COR-L47 (cell line): ENCODE data around the gene FAM98B.
"Not testable (repeated sequence)": the region's sequence is repeated elsewhere in the genome, so short reads cannot be mapped to it uniquely, and the experiment has no call there.

Experiments used
- DNase-seq: peaks from one replicate; lab custom pipeline; 2025; lab: John Stamatoyannopoulos, UW

Gene FAM98B

DNA sequence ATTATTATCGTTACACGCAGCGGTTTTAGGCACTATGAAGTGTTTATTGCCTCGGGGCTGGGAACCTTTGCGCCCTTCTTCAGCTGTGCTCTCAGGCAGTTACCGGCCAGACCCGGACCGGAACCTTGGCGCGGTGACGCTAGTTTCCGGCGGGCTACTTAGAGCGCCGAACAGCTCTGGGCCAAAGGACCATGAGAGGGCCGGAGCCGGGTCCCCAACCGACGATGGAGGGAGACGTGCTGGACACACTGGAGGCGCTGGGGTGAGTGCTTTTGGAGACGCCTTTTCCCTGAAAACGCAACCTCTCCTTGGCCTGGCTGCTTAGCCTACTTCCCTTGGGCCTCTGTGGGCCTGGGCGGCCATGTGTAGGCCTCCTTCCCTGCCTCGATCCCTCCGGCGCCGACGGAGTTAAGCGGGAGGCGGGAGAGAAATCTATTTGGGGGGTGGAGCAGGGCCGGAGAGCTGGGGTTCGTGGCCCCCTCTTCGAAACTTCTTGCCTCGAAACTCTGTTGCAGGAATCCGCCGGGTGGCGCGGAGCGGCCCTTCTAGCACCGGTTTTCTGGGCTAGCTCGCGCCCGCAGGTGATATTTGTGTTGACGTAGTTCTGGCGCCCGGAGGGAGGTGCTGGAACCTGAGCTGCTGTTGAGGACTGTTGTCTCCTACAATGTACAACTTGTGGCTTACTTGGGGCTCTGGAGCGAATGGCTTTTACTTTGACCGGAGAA lies at the start of gene FAM98B:
FAM98B (plus strand) TSS at position 157 of the 725 bp plus-strand sequence; CDS start at position 192, 35 bp downstream.
- peak; percentile 76 for DNase-seq

DNA sequence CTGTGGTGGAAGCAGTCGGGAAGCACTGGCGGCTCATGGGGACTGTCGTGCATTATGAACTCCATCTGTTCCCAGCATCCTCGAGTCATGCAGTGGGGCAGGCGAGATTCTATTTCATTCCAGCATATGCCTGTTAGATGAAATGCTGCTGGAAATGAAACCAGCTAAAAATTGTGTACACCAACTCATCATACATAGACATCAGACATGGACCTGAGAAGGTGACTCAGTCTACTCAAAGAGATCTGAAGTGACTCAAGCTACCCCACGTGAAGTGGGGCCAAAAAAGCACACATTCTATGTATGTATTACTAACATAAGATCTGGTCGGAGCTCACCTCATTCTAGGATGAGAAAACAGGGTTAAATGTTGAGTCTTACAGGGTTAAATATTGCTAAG lies 47.5 kb upstream of the FAM98B start:
- DNase-seq, result no peak

DNA sequence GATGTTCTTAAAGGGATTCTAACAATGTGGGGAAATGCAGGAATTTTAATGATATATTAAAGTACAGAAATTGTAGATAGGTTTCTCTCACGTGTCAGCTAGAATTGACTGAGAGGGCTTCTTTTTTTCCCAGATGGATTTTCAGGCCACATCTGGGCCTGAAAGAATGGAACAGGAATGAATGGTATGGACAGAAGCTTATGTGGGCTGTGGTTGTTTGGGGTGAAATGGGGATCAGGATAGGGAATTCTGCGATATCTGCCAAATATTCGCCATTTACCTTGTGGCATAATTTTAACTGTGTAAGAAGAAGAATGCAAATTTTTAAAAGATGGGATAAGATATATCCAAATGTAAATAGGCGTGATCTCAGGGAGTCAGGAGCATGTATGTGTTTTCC lies 45.4 kb upstream of the FAM98B start:
- DNase-seq, result no peak

DNA sequence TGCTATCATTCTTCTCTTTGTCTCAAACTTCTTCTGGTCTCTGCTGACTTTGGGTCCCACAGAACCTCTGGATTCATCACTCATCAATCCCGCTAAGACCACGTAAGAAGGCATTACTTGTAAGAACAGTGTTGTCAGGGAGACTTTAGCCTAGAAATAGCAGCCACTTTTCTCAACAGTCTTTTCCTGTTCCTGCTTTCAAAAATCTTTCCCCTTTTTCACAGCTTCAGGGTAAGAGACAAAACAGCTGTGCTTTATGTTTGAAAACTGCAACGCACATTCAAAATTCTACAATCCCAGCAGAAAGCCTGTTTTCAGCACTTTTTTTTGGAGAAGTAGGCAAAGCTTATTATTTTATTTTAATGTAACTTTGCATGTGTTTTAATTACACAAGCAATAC lies 42.0 kb upstream of the FAM98B start:
- DNase-seq, result no peak

DNA sequence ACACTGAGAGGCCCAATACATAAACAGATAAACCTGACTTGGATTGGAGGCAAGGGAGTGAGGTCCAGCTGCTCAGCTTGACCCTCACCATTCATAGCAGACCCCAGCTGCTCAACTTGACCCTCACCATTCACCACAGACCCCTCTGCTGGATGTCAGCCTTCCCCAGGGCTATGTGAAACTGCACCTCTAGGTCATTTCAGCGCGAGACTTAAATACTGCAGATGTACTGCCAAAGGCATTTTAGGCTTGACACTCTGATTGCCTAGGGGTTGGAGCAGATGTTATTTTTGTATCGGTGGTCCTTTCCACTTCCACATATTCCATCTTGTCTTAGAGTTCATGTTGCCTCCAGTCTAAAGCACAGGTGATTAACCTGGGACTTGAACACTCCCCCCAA lies 41.5 kb upstream of the FAM98B start:
- DNase-seq, result no peak

DNA sequence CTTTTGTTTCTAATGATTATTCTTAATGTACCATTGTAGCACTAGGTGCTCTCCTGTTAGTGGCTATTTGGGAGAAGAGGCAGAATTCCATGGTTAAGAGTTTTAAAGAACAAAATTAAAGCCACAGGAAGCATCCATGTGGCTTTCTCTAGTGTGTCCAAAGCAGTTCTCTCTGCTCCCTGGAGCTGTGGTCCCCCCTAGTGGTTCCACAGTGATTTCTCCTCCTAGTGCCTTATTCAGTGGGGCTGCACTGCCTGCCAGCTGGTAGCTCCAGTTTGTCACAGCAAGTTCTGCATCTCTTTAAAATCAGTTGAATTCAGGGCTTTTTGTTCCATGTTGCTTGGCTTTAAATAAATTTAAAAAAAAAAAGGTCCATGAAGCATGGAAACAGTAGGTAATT lies 39.6 kb upstream of the FAM98B start:
- no peak for DNase-seq

DNA sequence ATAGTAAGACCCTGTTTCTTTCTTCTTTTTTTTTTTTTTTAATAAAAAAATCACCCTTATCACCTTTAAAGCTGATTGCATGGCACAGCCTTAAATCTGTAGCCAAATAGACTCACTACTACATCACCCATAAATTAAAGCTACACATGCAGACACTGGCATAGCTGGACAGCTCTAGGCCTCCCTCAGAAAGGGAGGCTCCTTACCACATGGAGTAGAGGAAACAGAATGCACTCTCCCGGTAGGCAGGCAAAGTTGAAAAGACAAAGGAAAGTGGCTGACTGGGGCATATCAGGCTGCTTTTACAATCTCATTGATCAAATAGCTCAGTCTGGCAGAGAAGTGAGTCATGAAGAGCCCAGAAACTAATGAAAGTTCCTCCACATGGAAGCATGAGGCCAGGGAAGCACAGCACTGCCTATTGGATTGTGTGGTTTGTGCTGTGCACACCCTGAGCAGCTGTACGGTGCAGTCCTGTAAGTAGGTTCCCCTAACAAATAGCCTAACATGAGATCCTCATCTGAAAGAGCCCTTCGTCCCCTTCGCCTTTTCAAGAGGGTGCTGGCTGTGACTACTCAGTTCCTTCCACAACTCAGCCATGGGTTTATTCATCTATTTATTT lies 32.7 kb upstream of the FAM98B start:
- DNase-seq, result no peak

DNA sequence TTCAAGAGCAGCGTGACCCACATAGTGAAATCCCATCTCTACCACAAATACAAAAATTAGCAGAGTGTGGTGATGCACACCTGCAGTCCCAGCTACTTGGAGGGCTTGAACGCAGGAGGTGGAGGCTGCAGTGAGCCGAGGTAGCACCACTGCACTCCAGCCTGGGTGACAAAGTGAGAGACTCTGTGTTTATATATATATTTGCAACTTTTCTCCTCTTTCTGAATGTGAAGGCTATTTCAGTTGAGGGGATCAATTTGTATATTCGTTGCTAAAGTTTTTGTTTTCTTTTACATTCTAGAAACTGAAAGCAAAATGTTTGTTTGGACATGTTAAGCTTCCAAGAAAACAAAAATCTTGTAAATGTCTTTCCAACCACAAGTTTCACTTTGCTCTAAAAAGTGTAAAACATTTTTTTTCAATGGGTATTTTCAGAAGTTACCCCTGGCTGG lies 29.8 kb upstream of the FAM98B start:
- DNase-seq, result no peak

DNA sequence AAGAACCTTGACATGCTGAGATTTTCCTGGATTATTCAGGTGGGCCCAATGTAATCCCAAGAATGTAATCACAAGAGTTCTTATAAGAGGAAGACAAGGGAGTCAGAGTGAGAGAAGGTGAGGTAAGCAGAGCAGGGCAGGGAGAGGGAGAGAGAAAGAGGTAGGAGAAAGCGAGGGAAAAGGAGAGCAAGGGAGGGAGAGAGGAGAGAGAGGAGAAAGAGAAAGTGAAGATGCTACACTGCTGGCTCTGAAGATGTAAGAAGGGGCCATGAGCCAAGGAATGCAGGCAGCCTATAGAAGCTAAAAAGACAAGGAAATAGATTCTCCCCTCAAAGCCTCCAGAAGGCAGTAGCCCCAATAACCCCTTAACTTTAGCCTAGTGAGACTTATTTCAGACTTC lies 28.7 kb upstream of the FAM98B start:
- DNase-seq, result no peak

DNA sequence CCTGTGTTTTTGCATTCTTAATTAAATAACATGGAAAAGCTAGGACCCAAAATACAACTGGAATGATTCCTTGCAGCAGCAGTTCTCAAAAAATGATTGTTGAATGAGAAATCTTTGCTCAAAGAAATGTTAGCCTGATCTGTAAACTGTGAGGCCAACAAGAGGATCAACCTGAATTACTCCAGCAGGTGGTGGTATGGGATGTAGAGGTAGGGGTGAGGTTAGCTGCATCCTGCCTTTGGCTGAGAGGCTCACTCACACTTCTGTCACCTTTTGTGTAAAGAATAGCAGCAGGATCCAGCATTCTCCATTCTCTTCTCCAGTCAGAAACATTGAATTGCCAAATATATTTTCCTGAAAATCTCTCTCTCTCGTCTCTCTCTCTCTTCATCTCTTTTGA lies 26.5 kb upstream of the FAM98B start:
- DNase-seq, result no peak

DNA sequence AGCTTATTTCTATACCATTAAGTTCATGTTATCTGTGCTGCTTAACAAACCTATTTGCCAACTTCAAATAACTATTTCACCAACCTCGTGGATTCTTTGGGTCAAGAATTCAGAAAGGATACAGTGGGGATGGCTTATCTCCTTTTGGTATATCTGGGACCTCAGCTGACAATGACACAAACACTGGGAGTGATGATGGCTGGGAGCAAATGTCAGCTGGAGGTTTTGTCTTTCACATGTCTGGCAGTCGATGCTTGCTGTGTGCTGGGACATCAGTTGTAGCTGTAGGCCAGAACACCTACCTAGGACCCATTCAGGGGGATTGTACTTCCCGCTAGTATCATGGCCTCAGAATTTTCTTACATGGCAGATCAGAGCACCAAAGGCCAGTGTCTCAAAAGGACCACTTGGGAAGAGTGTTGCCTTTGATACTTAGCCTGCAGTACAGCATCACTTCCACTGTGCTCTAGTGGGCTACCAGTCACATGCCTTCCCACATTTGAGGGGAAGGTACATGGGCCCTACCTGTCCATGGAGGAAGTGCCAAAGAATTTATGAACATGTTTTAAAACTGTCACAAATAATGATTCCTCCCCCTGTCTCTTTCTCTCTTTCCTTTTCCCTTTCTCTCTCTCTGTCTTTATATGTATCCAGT lies 23.7 kb upstream of the FAM98B start:
- DNase-seq, result no peak

DNA sequence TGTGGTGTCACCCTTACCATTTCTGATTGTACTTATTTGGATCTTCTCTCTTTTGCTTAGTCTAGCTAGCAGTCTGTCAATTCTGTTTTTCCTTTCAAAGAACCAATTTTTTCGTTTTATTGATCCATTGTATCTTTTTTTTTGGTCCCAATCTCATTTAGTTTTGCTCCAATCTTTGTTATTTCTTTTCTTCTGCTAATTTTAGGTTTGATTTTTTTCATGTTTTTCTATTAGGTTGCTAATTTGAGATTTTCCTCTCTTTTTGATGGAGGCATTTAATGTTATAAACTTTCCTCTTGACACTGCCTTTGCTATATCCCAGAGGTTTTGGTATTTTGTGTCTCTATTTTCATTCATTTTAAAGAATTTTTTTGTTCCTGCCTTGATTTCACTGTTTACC lies 16.9 kb upstream of the FAM98B start:
- DNase-seq, result no peak

DNA sequence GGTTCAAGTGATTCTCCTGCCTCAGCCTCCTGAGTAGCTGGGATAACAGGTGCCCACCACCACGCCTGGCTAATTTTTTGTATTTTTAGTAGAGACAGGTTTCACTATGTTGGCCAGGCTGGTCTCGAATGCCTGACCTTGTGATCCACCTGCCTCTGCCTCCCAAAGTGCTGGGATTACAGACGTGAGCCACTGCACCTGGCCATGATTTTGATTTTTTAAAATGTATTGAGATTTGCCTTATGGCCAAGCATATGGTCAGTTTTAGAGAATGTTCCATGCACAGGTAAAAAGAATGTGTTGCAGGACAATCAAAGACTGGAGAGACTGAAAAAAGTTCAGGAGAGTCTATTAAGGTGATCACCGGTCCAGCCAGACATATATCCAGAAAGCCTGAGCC lies 16.3 kb upstream of the FAM98B start:
- not testable (repeated sequence) for DNase-seq

DNA sequence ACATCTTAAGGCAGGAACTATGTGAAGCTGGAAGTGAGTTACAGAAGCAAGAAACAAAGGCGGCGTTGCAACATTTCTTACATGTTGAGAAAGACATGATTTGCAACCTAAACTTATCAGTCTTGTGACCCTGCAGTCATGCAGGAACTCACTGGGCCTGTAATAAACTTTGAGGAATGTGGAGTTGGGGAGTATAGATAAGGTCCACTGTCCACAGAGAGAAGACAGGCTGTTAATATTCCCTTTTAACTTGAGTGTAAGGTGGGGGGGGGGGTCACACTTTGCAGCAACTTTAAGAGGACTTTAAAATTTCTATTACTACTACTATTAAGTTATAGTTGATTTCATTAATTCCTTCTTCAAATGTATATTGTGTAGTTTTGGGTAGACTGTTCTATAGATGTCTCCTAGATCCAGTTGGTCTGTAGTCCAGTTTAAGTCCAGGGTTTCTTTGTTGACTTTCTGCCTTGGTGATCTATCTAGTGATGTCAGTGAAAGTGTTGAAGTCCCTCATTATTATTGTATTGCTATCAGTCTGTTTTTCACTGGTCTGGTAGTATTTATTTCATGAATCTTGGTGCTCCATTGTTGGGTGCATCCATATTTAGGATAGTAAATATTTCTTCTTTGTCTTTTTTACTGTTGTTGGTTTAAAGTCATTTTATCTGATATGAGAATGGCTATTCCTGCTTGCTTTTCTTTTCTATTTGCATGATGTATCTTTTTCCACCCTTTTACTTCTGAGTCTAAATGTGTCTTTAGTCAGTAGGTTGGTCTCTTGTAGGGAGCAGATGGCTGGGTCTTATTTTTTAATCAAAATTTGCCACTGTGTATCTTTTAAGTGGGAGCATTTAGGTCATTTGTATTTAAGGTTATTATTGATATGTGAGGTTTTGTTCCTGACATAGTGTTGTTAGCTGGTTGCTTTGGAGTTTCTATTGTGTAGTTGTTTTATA lies 15.6 kb upstream of the FAM98B start:
- no peak for DNase-seq

DNA sequence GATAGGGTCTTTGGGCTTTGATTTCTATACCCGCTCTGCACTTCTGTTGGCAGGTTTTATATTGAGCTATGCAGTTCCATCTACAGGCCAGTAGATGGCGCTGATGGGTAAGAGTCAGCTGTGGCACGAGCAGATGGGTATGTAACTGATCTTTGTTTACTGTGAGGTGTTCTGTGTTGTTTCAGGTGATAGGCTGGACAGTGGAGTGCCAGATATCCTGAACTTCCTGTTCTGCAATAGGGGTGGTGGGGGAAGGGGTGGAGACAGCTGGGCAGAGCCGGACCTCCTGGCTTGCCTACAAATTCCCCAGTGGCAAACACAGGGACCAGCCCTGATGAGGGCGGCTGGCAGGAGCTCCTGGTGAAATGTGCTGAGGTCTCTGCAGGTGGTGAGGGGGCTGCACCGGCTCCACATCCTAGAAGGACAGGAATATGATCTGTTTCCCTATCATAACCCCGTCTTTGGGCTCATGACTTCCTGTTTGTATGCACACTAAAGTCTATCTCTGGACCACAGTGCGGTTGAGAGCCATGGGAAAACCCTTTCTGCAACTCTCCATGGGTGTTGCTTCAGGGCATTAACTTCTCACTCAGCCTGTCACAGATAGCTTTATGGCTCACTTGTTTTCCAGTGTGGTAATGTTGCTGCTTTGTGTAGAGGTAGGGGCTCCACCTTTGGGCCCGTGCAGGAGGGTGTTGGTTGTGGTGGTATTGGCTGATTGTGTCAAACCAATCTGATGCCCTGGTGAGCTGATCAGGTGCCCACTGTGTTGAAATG lies 13.4 kb upstream of the FAM98B start:
- peak; percentile 74 for DNase-seq

DNA sequence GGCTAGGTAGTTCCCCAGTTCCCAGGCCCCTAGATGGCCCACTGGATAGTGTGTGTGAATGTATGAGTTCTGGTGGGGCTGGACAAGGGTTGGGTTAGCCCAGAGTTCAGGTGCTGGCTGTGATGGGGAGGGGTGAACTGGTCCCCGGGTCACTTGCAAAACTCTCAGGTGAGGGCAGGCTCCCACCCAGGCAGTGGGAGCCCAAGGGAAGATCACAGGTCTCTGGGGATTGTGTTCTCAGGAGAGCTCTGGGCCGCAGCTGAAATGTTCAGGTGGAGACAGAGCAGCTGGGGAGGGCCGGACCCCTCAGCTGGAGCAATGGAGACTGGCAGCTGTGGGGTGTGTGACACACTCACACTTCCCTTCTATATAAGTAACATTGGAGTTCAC lies 12.8 kb upstream of the FAM98B start:
- no peak for DNase-seq

DNA sequence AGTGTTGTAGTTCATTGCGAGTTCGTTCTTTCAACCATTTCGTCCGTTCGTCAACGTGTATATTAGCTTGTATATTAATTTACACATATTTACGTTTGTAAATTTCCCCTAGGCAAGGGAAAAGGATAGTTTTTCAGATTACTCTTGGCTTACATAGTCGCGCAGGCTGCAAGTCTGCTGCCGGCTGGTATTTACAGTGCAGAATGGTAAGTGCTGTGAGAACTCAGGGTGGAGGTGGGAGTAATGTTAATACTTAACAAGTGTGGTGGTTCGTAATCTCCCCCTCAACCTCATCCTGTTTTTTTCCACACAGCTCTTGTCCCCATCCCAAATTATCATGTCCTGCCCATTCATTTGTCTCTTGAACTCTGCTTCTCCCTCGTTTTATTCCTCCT lies 766 bp downstream of the FAM98B start:
- DNase-seq, result no peak

DNA sequence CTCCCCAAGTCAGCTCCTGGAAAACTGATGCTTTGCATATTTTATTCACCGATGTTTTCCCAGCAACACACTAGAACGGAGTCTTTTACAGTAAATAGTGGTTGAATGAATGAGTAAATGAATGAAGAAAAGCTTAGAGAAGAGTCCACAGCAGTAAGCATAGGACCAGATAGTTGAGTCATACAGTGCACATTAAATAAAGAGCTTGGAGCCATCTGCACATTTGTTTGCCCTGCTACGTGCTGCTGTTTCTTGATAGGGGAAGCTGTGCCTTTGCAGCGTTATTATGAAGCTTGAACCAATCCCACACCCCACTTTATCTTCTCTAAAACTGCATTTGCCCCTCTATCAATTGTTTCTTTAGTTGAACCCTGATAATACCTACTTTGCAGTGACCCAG lies 1.2 kb downstream of the FAM98B start:
- no peak for DNase-seq

DNA sequence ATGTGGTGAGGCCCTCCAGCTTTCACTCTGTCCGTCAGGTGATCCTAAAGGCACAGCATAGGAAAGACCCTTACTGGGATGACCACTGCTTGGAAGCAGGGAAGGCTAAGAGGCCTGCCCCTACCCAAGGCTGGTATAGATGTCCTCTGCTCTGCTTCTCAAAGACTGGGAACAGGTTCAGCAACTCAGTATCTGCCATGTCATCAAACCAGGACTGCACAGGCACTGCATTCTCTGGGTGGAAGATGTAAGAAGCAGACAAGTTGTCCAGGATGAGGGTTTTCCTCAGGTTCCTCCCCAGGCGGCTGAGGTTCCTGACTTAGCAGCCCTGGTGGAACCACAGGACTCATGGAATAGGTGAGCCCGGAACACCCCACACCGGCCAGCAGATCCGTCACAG lies 4.7 kb downstream of the FAM98B start:
- DNase-seq, result no peak

DNA sequence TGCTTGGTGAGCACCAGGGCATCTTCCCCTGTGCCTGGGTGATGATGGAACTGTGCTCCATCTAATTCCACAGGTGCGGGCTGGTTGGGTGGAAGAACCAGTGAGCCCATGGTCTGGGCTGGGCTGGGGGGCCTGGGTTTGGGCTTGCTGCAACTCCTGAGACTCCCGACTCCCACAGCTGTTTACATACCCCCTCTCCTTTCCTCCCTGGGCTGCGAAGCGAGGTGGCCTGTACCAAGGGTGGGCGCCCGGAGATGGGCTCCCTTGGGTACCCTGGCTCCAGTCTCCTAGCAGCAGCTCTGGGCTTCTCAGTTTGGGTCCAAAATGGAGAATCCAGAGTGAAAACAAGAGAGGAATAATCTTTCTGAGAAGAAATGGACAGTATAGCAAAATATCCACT lies 5.6 kb downstream of the FAM98B start:
- no peak for DNase-seq

DNA sequence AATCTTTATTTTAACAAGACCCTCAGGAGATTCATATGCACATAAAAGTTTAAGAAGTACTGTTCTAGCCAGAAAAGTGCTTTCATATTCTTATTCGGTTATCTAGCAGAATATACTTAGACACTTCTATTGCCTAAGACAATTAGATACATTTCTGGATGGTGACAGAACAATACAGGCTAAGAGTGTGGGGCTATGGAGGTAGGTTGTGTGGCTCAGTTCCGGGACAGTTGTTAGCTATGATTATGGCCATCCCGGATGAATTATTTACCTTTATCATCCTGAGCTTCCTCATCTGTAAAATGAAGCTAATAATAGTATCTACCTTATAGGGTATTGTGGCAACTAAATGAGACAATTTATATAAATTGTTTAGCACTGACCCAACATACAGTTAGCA lies 6.6 kb downstream of the FAM98B start:
- no peak for DNase-seq
